ENCODE results near the gene ERCC6L2. TPM values are rescaled to one million over a fixed set of nuclear protein-coding genes. Genes with fewer than 3 reads are reported as not detected.

Gene ERCC6L2
- total RNA-seq, 1 donor from 2014 or later = 77.6 TPM

DNA sequence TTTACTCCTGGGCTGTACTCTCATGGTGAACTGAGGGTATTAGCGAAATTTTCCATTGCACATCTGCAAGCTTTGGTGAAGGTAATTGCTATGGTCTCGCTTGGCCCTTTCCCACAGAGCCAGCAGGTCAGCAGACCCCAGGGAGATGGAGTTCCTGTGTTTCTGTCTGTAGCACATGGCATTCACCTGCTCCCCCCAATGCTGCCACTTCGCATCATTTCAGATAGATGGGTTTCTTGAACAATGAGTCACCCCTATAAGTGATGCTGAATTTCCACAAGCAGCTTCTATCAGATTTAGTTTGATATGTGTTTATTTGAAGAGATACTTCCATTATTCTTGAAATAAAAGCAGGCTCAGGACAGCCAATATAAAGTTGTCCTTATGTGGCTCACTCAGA is 117.8 kb downstream of the ERCC6L2 start:
- peaks cover under 1% of the 10 kb centered on the region for H3K36me3 ChIP-seq
- Mint-ChIP-seq H3K4me1 (no peaks in the 10 kb centered on the region), H3K4me3 (no peak overlapping the region), H3K27ac (no peak overlapping the region), H3K36me3 (peaks cover 34% of the 10 kb centered on the region), H3K9me3 (no peaks in the 10 kb centered on the region), H3K27me3 (ENCODE audit: insufficient read depth, low read depth) (no peaks in the 10 kb centered on the region)
- TF ChIP-seq EZH2 (IDR thresholded peaks at IDR 0.05) = no peak
- TF ChIP-seq, protein P1, sequence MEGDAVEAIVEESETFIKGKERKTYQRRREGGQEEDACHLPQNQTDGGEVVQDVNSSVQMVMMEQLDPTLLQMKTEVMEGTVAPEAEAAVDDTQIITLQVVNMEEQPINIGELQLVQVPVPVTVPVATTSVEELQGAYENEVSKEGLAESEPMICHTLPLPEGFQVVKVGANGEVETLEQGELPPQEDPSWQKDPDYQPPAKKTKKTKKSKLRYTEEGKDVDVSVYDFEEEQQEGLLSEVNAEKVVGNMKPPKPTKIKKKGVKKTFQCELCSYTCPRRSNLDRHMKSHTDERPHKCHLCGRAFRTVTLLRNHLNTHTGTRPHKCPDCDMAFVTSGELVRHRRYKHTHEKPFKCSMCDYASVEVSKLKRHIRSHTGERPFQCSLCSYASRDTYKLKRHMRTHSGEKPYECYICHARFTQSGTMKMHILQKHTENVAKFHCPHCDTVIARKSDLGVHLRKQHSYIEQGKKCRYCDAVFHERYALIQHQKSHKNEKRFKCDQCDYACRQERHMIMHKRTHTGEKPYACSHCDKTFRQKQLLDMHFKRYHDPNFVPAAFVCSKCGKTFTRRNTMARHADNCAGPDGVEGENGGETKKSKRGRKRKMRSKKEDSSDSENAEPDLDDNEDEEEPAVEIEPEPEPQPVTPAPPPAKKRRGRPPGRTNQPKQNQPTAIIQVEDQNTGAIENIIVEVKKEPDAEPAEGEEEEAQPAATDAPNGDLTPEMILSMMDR (IDR thresholded peaks at IDR 0.05) = no peak
- TF ChIP-seq EZH2phosphoT487 (IDR thresholded peaks at IDR 0.05) = no peak
- no peak overlapping the region for H3K4me2 ChIP-seq
- no peak overlapping the region for H2AFZ ChIP-seq (replicated peaks)
- no peaks in the 10 kb centered on the region for H4K20me1 ChIP-seq (ENCODE audit: low read depth)
- no peaks in the 10 kb centered on the region for H3K27me3 ChIP-seq
- no peak for DNase-seq (ENCODE audit: low spot score)
- no peak overlapping the region for H3K27ac ChIP-seq
- no peak overlapping the region for H3K9ac ChIP-seq
- no peak overlapping the region for H3K4me3 ChIP-seq
- no peaks in the 10 kb centered on the region for H3F3A ChIP-seq (ENCODE audit: low read depth)
- no peaks in the 10 kb centered on the region for H3K79me2 ChIP-seq (ENCODE audit: low read depth)
- no peaks in the 10 kb centered on the region for H3K9me3 ChIP-seq (ENCODE audit: low read depth)
- H3K4me1 ChIP-seq = no peaks in the 10 kb centered on the region

DNA sequence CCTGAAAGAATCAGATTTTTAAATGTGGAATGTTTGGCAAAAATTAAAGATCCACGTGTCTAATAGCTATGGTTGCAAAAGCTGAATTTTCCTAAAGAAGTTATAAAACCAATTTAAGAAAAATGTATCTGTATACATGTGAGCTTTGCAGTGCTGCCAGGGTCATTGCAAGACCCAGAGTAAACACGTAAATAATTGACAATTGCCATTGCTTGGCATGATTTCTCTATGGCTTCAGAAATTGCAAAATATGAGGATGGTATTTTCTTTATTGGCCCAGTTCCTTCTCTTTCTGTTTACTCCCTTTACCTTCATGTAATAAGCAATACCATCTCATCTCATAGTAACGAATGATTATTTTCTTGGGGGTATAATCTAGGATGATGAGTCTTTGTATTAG is 123.9 kb downstream of the ERCC6L2 start:
- H3K4me2 ChIP-seq = no peak overlapping the region
- no peak for DNase-seq (ENCODE audit: low spot score)
- H3K4me3 ChIP-seq = no peak overlapping the region
- peaks cover 13% of the 10 kb centered on the region for H3K9me3 Mint-ChIP-seq
- H3K4me1 Mint-ChIP-seq = no peaks in the 10 kb centered on the region
- no peaks in the 10 kb centered on the region for H4K20me1 ChIP-seq (ENCODE audit: low read depth)
- no peaks in the 10 kb centered on the region for H3K36me3 ChIP-seq
- no peak overlapping the region for H3K27ac Mint-ChIP-seq
- no peak overlapping the region for H3K27ac ChIP-seq
- H3K79me2 ChIP-seq (ENCODE audit: low read depth) = no peaks in the 10 kb centered on the region
- H3K27me3 Mint-ChIP-seq (ENCODE audit: insufficient read depth, low read depth) = peaks cover 4% of the 10 kb centered on the region
- no peak overlapping the region for H3K9ac ChIP-seq
- no peaks in the 10 kb centered on the region for H3K27me3 ChIP-seq
- peaks cover 42% of the 10 kb centered on the region for H3K36me3 Mint-ChIP-seq
- no peak for TF ChIP-seq EZH2phosphoT487 (IDR thresholded peaks at IDR 0.05)
- no peak for TF ChIP-seq EZH2 (IDR thresholded peaks at IDR 0.05)
- H3F3A ChIP-seq (ENCODE audit: low read depth) = no peaks in the 10 kb centered on the region
- no peaks in the 10 kb centered on the region for H3K4me1 ChIP-seq
- H2AFZ ChIP-seq (replicated peaks) = no peak overlapping the region
- H3K4me3 Mint-ChIP-seq = no peak overlapping the region
- no peaks in the 10 kb centered on the region for H3K9me3 ChIP-seq (ENCODE audit: low read depth)

DNA sequence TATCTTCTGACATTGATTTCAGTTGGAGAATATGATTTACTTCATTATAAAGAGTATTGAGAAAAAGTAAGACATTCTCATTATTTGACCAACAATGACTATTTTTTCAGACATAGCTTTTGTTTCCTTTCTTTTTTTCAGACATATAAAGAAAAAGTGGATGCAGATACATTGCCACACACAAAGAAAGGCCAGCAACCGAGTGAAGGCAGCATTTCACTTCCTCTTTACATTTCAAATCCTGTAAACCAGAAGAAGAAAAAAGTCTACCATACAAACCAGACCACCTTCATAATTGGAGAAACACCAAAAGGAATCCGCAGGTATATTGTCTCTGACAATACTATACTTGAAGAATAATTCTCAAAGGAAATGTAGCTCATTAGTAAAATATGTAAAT is 128.9 kb downstream of the ERCC6L2 start:
- H3K27me3 Mint-ChIP-seq (ENCODE audit: insufficient read depth, low read depth) = peaks cover 4% of the 10 kb centered on the region
- H3K27ac Mint-ChIP-seq = no peak overlapping the region
- TF ChIP-seq, protein P1 (IDR thresholded peaks at IDR 0.05) = no peak
- TF ChIP-seq EZH2 (IDR thresholded peaks at IDR 0.05) = no peak
- TF ChIP-seq EZH2phosphoT487 (IDR thresholded peaks at IDR 0.05) = no peak

DNA sequence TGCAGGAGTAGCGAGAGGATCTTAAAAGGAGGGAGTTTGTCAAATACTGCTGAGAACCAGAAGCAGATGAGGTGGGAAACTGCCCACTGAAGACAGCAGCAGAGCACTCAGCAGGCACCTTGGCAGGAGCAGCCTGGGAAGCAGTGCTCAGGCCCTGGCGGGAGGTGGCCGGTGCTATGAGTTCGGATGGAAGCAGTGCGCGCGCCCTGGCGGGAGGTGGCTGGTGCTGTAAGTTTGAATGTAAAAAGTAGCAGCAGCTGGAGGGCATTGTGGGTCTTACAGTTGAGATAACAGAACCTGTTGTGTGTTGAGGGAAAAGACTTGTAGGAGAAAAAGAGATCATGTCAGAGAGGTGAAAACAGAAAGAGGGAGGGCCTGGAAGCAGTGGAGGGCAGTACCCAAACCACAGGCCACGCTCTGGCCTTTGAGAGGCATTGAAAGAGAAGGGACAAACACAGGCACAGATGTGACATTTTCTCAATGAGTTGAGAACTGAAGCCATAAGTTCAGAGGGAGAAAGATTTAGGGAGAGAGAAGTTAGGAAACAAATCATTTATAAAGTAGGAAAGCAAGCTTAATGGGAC is 130.9 kb downstream of the ERCC6L2 start:
- TF ChIP-seq EZH2phosphoT487 (IDR thresholded peaks at IDR 0.05) (no peak), EZH2 (IDR thresholded peaks at IDR 0.05) (no peak)
- TF ChIP-seq, protein P1 (IDR thresholded peaks at IDR 0.05) = no peak
- no peak for DNase-seq (ENCODE audit: low spot score)
- peaks cover 27% of the 10 kb centered on the region for H3K36me3 Mint-ChIP-seq
- Histone ChIP-seq H4K20me1 (ENCODE audit: low read depth) (no peaks in the 10 kb centered on the region), H3K9me3 (ENCODE audit: low read depth) (no peaks in the 10 kb centered on the region), H3K9ac (no peak overlapping the region), H3F3A (ENCODE audit: low read depth) (no peaks in the 10 kb centered on the region), H3K27ac (no peak overlapping the region), H3K4me2 (no peak overlapping the region), H3K4me1 (no peaks in the 10 kb centered on the region), H3K79me2 (ENCODE audit: low read depth) (no peaks in the 10 kb centered on the region), H2AFZ (replicated peaks) (no peak overlapping the region), H3K4me3 (no peak overlapping the region), H3K36me3 (no peaks in the 10 kb centered on the region), H3K27me3 (no peaks in the 10 kb centered on the region)
- H3K27me3 Mint-ChIP-seq (ENCODE audit: insufficient read depth, low read depth) = peaks cover 4% of the 10 kb centered on the region
- peaks cover 13% of the 10 kb centered on the region for H3K9me3 Mint-ChIP-seq
- no peak overlapping the region for H3K4me3 Mint-ChIP-seq
- no peak overlapping the region for H3K27ac Mint-ChIP-seq
- H3K4me1 Mint-ChIP-seq = no peaks in the 10 kb centered on the region

More for the DNA sequence above, 128.9 kb downstream of the ERCC6L2 start:
- no peak overlapping the region for H3K4me3 Mint-ChIP-seq
- H3K36me3 Mint-ChIP-seq = peaks cover 28% of the 10 kb centered on the region
- Histone ChIP-seq H3K36me3 (no peaks in the 10 kb centered on the region), H3K9me3 (ENCODE audit: low read depth) (no peaks in the 10 kb centered on the region), H3K27ac (no peak overlapping the region), H4K20me1 (ENCODE audit: low read depth) (no peaks in the 10 kb centered on the region), H3K79me2 (ENCODE audit: low read depth) (no peaks in the 10 kb centered on the region), H3F3A (ENCODE audit: low read depth) (no peaks in the 10 kb centered on the region), H2AFZ (replicated peaks) (no peak overlapping the region), H3K4me3 (no peak overlapping the region), H3K4me1 (no peaks in the 10 kb centered on the region), H3K4me2 (no peak overlapping the region), H3K9ac (no peak overlapping the region), H3K27me3 (no peaks in the 10 kb centered on the region)
- H3K4me1 Mint-ChIP-seq = no peaks in the 10 kb centered on the region
- peaks cover 13% of the 10 kb centered on the region for H3K9me3 Mint-ChIP-seq
- no peak for DNase-seq (ENCODE audit: low spot score)

Measured in neural progenitor cell (in vitro differentiated cells).